ENCODE measurements around the gene USHBP1.

USHBP1 gene

GRCh38 chr19:17209126-17210036 lies 55.2 kb downstream of the USHBP1 start:
- Mint-ChIP-seq H3K9me3 (no peaks in the 10 kb centered on the region), H3K4me3 (no peak overlapping the region), H3K36me3 (peaks cover 21% of the 10 kb centered on the region), H3K4me1 (peaks cover 14% of the 10 kb centered on the region), H3K27ac (peak overlapping the region; percentile 73), H3K27me3 (no peaks in the 10 kb centered on the region)
- ATAC-seq (ENCODE audit: low read depth) (peak; percentile 60), DNase-seq (ENCODE audit: low spot score in 2 of 2) (peak; percentile 32 to 44)

GRCh38 chr19:17206736-17207581 lies 57.6 kb downstream of the USHBP1 start:
- Mint-ChIP-seq H3K36me3 (peaks cover 31% of the 10 kb centered on the region), H3K4me3 (no peak overlapping the region), H3K4me1 (peaks cover 18% of the 10 kb centered on the region), H3K9me3 (no peaks in the 10 kb centered on the region), H3K27me3 (no peaks in the 10 kb centered on the region), H3K27ac (no peak overlapping the region)
- DNase-seq (ENCODE audit: low spot score in 2 of 2): no peak
- ATAC-seq (ENCODE audit: low read depth): no peak

GRCh38 chr19:17205237-17206140 lies 59.1 kb downstream of the USHBP1 start:
- no peak overlapping the region for H3K4me3 Mint-ChIP-seq
- H3K9me3 Mint-ChIP-seq: no peaks in the 10 kb centered on the region
- no peaks in the 10 kb centered on the region for H3K27me3 Mint-ChIP-seq
- H3K36me3 Mint-ChIP-seq: peaks cover 42% of the 10 kb centered on the region
- DNase-seq (ENCODE audit: low spot score in 2 of 2) (peak; percentile 45 to 56), ATAC-seq (ENCODE audit: low read depth) (peak; percentile 75)
- H3K27ac Mint-ChIP-seq: no peak overlapping the region
- H3K4me1 Mint-ChIP-seq: peaks cover 17% of the 10 kb centered on the region

- Mint-ChIP-seq H3K27ac (peak overlapping the region; percentile 47), H3K4me3 (no peak overlapping the region), H3K9me3 (no peaks in the 10 kb centered on the region), H3K4me1 (peaks cover 6% of the 10 kb centered on the region), H3K27me3 (no peaks in the 10 kb centered on the region), H3K36me3 (peaks cover 39% of the 10 kb centered on the region)
- ATAC-seq (ENCODE audit: low read depth): no peak
- DNase-seq (ENCODE audit: low spot score in 2 of 2): no peak
These were observed 61.8 kb downstream of the USHBP1 start for GRCh38 chr19:17202713-17203112.

GRCh38 chr19:17202249-17202648 lies 62.3 kb downstream of the USHBP1 start:
- Mint-ChIP-seq H3K9me3 (no peaks in the 10 kb centered on the region), H3K4me3 (no peak overlapping the region), H3K27me3 (no peaks in the 10 kb centered on the region), H3K36me3 (peaks cover 41% of the 10 kb centered on the region), H3K27ac (peak overlapping the region; percentile 47), H3K4me1 (peaks cover 6% of the 10 kb centered on the region)
- ATAC-seq (ENCODE audit: low read depth) (peak; percentile 50), DNase-seq (ENCODE audit: low spot score in 2 of 2) (no peak)

- Mint-ChIP-seq H3K9me3 (no peaks in the 10 kb centered on the region), H3K27me3 (no peaks in the 10 kb centered on the region), H3K4me3 (no peak overlapping the region), H3K4me1 (peaks cover 12% of the 10 kb centered on the region), H3K27ac (no peak overlapping the region), H3K36me3 (peaks cover 48% of the 10 kb centered on the region)
- DNase-seq (ENCODE audit: low spot score in 2 of 2): no peak
- ATAC-seq (ENCODE audit: low read depth): no peak
These were observed 64.0 kb downstream of the USHBP1 start for GRCh38 chr19:17200408-17201079.

Data from memory B cell (primary cell).